RPMI7951 (cell line): Measurements from ENCODE around the gene PITPNM3. TPM values are rescaled to one million over a fixed set of nuclear protein-coding genes. Genes with fewer than 3 reads are reported as not detected.
A peak's percentile ranks its signal among the peaks of the same experiment; 100 is the strongest.

Experiments
- DNase-seq: peaks from one replicate; pipeline ENCODE4 v3.0.0-alpha.2; 2012; ENCODE audit warnings: low read depth
- total RNA-seq: library from RNA; depleted of rRNA; stranded (reverse); fragments of >200 nt; shearing (Covaris generic); gene quantifications from 2 replicates; pipeline ENCODE4 v1.2.3, GENCODE V29; 2014; rRNA removed

Gene PITPNM3
- total RNA-seq, 1 experiment from 2014 or later: 0.12 TPM

DNA sequence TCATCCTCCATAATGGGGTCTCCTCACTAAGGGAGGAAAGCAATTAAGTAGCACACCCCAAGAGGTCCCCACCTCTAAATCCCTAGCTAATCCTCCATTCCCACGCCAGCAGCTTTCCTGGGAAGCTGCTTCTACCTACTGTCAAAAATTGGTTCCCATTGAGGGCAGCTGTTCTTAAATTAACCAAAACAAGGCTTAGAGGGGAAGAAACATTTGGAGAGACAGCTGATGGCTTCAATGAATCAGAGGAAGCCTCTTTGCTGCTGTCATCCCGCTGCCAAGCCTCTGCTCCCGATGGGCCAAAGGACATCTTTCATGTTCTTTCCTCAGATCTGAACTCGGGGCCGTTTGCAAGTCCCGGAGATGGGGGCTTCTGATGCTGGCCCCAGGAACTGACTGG is 148.1 kb downstream of the PITPNM3 start:
- no peak for DNase-seq

- DNase-seq: peak; percentile 45
Measured at GRCh38 chr17:6402258-6402657, 154.1 kb downstream of the PITPNM3 start.

Other genes with a start within 250 kb of the PITPNM3 start
- gene AIPL1, start 121.4 kb downstream of the PITPNM3 start, total RNA-seq: not detected in 2 replicates
- gene PIMREG, start 112.1 kb downstream of the PITPNM3 start, total RNA-seq: 82.8 and 94.7 TPM in 2 replicates
- 8.7 and 10.8 TPM in 2 replicates for gene KIAA0753, start 84.2 kb upstream of the PITPNM3 start, total RNA-seq
- 231 and 340 TPM in 2 replicates for gene TXNDC17, start 84.5 kb upstream of the PITPNM3 start, total RNA-seq
- gene MED31, start 95.0 kb upstream of the PITPNM3 start, total RNA-seq: 20.3 and 24.5 TPM in 2 replicates
- gene C17orf100, start 95.2 kb upstream of the PITPNM3 start, total RNA-seq: 0.12 and 0.39 TPM in 2 replicates
- not detected in 2 replicates for gene SLC13A5, start 156.8 kb upstream of the PITPNM3 start, total RNA-seq
- gene XAF1, start 199.5 kb upstream of the PITPNM3 start, total RNA-seq: 18.0 and 28.1 TPM in 2 replicates
- not detected in 2 replicates for gene FBXO39, start 219.7 kb upstream of the PITPNM3 start, total RNA-seq